Activated naive CD8-positive, alpha-beta T cell treated with anti-CD3 and anti-CD28 coated beads, Interleukin-2, amount 10 ng/mL, durations not matched to agents 7 days and 5 days (primary cell): ENCODE results near the gene RHBDF2. TPM values are rescaled to one million over a fixed set of nuclear protein-coding genes. Genes with fewer than 3 reads are reported as not detected.

Experiments
- ATAC-seq: fragments of 150-1000 bp; cut with Tn5 transposase; one replicate; pipeline ENCODE4 v1.10.0; 2021; ENCODE audit warnings: low read depth, moderate library complexity
- POLR2A ChIA-PET: fragments of 350-600 bp; sonication (Branson Sonifier 250); formaldehyde crosslinking; loops from one replicate; lab custom pipeline; 2021; ENCODE audit warnings: antibody characterized with exemption; lab: Charles Lee
- DNase-seq: peaks from one replicate; pipeline ENCODE4 v3.0.0; 2021
- H3K27ac Mint-ChIP-seq: one replicate; pipeline ENCODE4 v1.8.0; 2022; ENCODE audit warnings: mild to moderate bottlenecking, mixed read lengths
- H3K27me3 Mint-ChIP-seq: one replicate; pipeline ENCODE4 v1.8.0; 2022; ENCODE audit warnings: mild to moderate bottlenecking, moderate library complexity, mixed read lengths
- H3K36me3 Mint-ChIP-seq: one replicate; pipeline ENCODE4 v1.8.0; 2021; ENCODE audit warnings: mild to moderate bottlenecking, mixed read lengths
- H3K4me1 Mint-ChIP-seq: one replicate; pipeline ENCODE4 v1.8.0; 2021; ENCODE audit warnings: mixed read lengths
- H3K4me3 Mint-ChIP-seq: one replicate; pipeline ENCODE4 v1.8.0; 2022; ENCODE audit warnings: mild to moderate bottlenecking, moderate library complexity, mixed read lengths
- H3K9me3 Mint-ChIP-seq: one replicate; pipeline ENCODE4 v1.8.0; 2021; ENCODE audit warnings: mixed read lengths
- total RNA-seq, 2 experiments: library from RNA; stranded (reverse); gene quantifications; one replicate each; pipeline ENCODE4 v1.2.3, GENCODE V29; 2021

Gene RHBDF2
- total RNA-seq, 2 experiments from 2014 or later: 65.1 to 67.2 TPM

- Mint-ChIP-seq H3K36me3 (peaks cover 6% of the 10 kb centered on the region), H3K4me3 (no peak overlapping the region), H3K4me1 (peaks cover 4% of the 10 kb centered on the region), H3K9me3 (no peaks in the 10 kb centered on the region), H3K27ac (no peak overlapping the region), H3K27me3 (no peaks in the 10 kb centered on the region)
- ATAC-seq (no peak), DNase-seq (no peak)
- POLR2A ChIA-PET: interaction anchor here (0.7 kb wide), 1 partner anchor 30 kb away, joined by 3 read pairs; no protein-coding TSS in a partner anchor
Measured at GRCh38 chr17:76428511-76428910, 72.7 kb downstream of the RHBDF2 start.

- H3K27me3 Mint-ChIP-seq: no peaks in the 10 kb centered on the region
- DNase-seq (no peak), ATAC-seq (no peak)
- no peaks in the 10 kb centered on the region for H3K9me3 Mint-ChIP-seq
- H3K4me3 Mint-ChIP-seq: no peak overlapping the region
- no peak overlapping the region for H3K27ac Mint-ChIP-seq
- POLR2A ChIA-PET: no interaction called here
- peaks cover 4% of the 10 kb centered on the region for H3K4me1 Mint-ChIP-seq
- peaks cover 9% of the 10 kb centered on the region for H3K36me3 Mint-ChIP-seq
Measured at GRCh38 chr17:76427501-76428231, 73.6 kb downstream of the RHBDF2 start.

- H3K27ac Mint-ChIP-seq: no peak overlapping the region
- POLR2A ChIA-PET: no interaction called here
- no peaks in the 10 kb centered on the region for H3K27me3 Mint-ChIP-seq
- peaks cover 4% of the 10 kb centered on the region for H3K4me1 Mint-ChIP-seq
- no peaks in the 10 kb centered on the region for H3K9me3 Mint-ChIP-seq
- DNase-seq (no peak), ATAC-seq (no peak)
- H3K4me3 Mint-ChIP-seq: no peak overlapping the region
- peaks cover 11% of the 10 kb centered on the region for H3K36me3 Mint-ChIP-seq
Measured at GRCh38 chr17:76426853-76427252, 74.4 kb downstream of the RHBDF2 start.

GRCh38 chr17:76422860-76423259, 78.4 kb downstream of the RHBDF2 start:
- Mint-ChIP-seq H3K4me1 (no peaks in the 10 kb centered on the region), H3K4me3 (no peak overlapping the region), H3K27ac (no peak overlapping the region), H3K36me3 (peaks cover 6% of the 10 kb centered on the region), H3K27me3 (no peaks in the 10 kb centered on the region), H3K9me3 (no peaks in the 10 kb centered on the region)
- POLR2A ChIA-PET: no interaction called here
- DNase-seq (no peak), ATAC-seq (no peak)

- H3K27me3 Mint-ChIP-seq: no peaks in the 10 kb centered on the region
Measured at GRCh38 chr17:76422406-76422805, 78.8 kb downstream of the RHBDF2 start.

GRCh38 chr17:76421044-76421407, 80.2 kb downstream of the RHBDF2 start:
- Mint-ChIP-seq H3K27me3 (no peaks in the 10 kb centered on the region), H3K9me3 (no peaks in the 10 kb centered on the region), H3K4me1 (no peaks in the 10 kb centered on the region), H3K27ac (no peak overlapping the region), H3K4me3 (no peak overlapping the region), H3K36me3 (peaks cover 6% of the 10 kb centered on the region)
- POLR2A ChIA-PET: no interaction called here
- ATAC-seq (no peak), DNase-seq (no peak)

More at GRCh38 chr17:76422406-76422805, 78.8 kb downstream of the RHBDF2 start:
- Mint-ChIP-seq H3K36me3 (peaks cover 6% of the 10 kb centered on the region), H3K27ac (no peak overlapping the region), H3K9me3 (no peaks in the 10 kb centered on the region), H3K4me1 (no peaks in the 10 kb centered on the region), H3K4me3 (no peak overlapping the region)
- no peak for DNase-seq
- POLR2A ChIA-PET: no interaction called here
- ATAC-seq: no peak

Other genes starting within 250 kb of the RHBDF2 start
- 100 to 1,000 TPM; 344 to 375 TPM for gene UBALD2, start 236.1 kb downstream of the RHBDF2 start, total RNA-seq
- gene QRICH2, start 193.1 kb downstream of the RHBDF2 start, total RNA-seq: 1 to 10 TPM; 3.7 to 4.7 TPM
- gene PRPSAP1, start 147.5 kb downstream of the RHBDF2 start, total RNA-seq: 10 to 100 TPM; 61.6 to 66.1 TPM
- gene SPHK1, start 116.8 kb downstream of the RHBDF2 start, total RNA-seq: 1 to 10 TPM; 3.4 to 3.9 TPM
- 10 to 100 TPM; 31.3 to 31.4 TPM for gene UBE2O, start 48.3 kb downstream of the RHBDF2 start, total RNA-seq
- not detected for gene AANAT, start 33.8 kb downstream of the RHBDF2 start, total RNA-seq
- gene CYGB, start 36.3 kb upstream of the RHBDF2 start, total RNA-seq: under 1 TPM in 1 of 2 experiments, not detected in 1; 0.37 TPM
- 1 to 10 TPM in 1 of 2 experiments, under 1 TPM in 1; 0.78 to 1.1 TPM for gene PRCD, start 38.6 kb upstream of the RHBDF2 start, total RNA-seq
- 1 to 10 TPM; 3.4 to 3.9 TPM for gene ST6GALNAC2, start 84.4 kb upstream of the RHBDF2 start, total RNA-seq
- gene ST6GALNAC1, start 142.3 kb upstream of the RHBDF2 start, total RNA-seq: not detected
- 10 to 100 TPM; 34.4 to 37.2 TPM for gene MXRA7, start 209.5 kb upstream of the RHBDF2 start, total RNA-seq
- 10 to 100 TPM; 55.0 to 58.9 TPM for gene JMJD6, start 225.2 kb upstream of the RHBDF2 start, total RNA-seq
- gene METTL23, start 225.4 kb upstream of the RHBDF2 start, total RNA-seq: 10 to 100 TPM; 51.1 to 54.1 TPM
- 100 to 1,000 TPM; 376 to 384 TPM for gene SRSF2, start 235.9 kb upstream of the RHBDF2 start, total RNA-seq
- 10 to 100 TPM; 28.5 to 29.1 TPM for gene MFSD11, start 236.7 kb upstream of the RHBDF2 start, total RNA-seq